GM21360 (cell line): ENCODE measurements around the gene ABTB2.
A peak's percentile ranks its signal among the peaks of the same experiment; 100 is the strongest.

Experiments used
- ATAC-seq: cut with Tn5 transposase; IDR thresholded peaks from one replicate; pipeline ENCODE4 v1.9.1; 2021; ENCODE audit warnings: mild to moderate bottlenecking, moderate library complexity; ENCODE audit not compliant: unreplicated experiment

ABTB2 gene

DNA sequence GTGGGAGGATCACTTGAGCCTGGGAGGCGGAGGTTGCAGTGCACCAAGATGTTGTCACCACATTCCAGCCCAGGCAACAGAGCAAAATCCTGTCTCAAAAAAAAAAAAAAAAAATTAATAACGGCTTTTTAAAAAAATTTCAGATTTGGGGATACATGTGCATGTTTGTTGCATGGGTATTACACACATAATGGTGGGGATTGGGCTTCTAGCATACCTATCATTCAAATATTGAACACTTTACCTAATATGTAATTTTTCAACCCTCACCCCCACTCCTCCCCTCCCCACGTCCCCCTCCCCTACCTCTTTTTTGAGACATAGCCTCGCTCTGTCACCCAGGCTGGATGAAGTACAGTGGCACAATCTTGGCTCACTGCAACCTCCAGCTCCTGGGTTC is 40.1 kb downstream of the ABTB2 start:
- no peak for ATAC-seq

DNA sequence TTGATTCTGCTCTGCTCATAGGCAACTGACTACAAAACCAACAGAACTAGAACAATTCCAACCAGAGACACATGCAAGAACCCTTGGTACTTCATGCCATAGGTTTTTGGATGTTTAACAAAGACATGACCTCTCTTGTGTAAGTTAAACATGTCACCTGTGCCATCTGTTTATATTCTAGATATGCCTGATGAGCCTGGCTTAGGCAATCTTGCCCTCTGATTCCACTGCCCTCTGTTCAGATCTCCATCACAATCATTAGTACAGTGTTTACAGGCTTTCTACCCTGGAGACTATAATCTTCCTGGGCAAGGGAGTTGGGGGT is 40.8 kb downstream of the ABTB2 start:
- no peak for ATAC-seq

DNA sequence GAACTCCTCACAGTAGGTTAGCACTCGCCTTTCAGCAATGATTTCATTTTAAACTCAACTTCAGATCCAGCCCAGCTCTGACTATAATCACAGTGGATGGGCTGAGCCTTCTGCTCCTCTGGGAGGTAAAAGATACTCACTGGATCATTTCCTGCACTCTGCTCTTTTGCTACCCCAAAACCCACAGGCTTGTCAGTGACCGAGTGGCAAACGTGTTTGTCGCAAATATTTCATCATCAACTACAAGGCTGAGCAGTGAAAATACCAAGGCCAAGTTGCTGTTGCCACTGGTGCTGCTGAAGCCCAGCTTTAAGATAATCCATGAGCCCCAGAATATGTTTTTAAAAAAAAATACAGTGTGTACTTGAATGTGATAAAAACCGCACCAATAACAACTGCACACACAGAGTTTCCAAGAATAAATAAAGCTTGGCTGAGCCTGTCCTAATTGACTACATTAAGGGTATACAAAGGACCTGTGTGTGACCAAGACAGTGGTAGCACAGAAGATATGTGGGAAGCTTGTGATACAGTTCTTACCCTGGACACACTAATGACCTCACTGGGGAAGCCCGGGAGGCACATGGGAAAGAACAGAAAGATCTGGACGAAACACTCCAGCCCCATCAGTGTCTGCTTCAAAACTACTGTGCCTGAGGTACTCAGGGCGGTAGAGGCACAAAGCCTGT is 41.3 kb downstream of the ABTB2 start:
- ATAC-seq, result no peak

DNA sequence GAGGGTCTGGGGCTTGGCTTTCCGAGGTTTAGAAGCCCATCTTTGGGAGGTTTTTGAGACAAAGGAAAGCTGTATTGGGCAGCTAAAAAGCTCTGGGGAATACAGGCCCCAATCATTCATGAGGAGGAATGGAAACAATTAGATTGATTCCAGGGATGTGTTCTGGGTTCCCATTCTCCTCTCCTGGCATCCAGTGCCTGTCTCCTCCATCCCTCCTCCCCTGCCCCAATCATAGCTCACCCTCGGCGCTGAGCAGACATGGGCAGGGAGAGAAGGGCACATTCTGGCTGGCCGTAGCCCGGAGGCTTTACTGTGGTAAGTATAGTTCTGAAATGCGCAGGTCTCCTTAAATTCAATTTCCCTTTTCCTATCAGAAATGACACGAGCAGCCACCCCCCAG is 42.4 kb downstream of the ABTB2 start:
- no peak for ATAC-seq

DNA sequence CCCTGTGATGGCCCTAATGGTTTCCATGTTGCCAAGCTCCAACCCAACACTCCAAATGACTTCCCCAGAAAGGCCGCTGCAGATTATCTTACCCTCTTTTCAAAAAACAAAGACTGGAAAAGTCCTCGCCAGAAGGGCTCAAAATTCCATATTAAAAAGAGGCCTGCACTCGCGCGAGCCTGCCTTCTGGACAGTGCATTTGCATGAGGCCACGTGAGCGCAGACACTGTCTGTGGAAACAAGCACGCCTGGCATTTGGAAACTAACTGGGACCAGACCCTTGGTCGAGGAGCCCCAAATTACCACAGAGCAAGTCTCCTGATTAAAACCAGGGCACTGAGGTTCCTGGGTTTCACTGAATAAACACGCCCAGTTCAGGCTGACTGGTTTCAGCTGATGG is 42.9 kb downstream of the ABTB2 start:
- ATAC-seq, result no peak

DNA sequence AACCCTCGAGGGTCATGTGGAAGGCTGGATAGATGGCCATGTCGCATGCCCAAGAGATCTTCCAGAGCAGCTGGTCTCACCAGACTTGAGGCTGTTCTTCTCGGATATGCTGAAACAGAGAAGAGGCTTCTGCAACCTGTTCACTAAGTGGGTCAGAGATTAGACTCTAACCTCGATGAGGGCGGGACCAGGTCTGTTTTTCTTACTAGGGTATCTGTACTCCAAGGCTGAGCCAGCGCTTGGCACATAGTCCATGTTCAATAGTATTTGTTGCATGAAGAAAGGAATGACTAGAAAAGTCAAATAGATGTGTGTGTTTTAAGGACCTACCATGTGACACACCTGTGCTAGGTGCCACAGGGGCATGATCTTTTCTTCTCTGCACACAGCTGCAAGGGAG is 43.6 kb downstream of the ABTB2 start:
- ATAC-seq, result no peak

DNA sequence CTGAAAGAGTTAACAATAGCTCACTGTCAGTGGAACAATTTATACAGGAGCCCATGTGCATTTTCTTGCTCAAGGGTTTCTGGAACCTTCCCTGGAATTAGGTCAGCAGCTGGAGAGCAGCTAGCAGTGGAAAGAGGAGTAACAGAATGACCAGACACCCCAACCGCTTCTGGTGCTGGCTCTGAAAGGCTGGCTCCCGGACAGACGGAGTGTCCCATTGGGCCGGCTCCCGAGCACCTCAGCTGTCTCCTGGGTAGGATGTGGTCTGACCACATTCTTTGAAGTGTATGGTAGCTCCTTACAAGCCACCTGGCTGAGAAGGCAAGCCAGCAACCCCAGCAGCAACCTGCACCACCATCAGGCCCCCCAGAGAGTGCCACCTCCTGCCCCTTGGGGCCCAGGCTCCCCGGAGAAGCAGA is 44.7 kb downstream of the ABTB2 start:
- peak; percentile 71 for ATAC-seq

DNA sequence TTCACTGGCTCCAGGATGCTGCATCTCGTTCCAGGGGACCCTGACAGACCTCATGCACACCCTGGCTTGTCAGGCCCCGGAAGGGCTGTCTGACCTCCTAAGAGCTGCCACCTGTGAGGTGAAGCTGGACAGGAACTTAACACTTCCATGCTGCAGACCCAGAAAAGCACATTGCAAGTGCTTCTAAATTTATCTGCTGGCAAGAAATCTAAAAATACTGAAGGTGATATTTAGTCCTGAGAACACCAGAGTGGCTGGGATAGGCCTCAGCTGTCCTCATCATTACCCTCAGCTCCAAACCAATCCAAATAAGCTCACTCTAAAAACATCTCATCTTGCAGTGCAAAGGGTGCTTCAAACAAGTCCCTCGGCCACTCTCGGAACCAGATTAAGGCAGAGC is 46.7 kb downstream of the ABTB2 start:
- ATAC-seq, result no peak

DNA sequence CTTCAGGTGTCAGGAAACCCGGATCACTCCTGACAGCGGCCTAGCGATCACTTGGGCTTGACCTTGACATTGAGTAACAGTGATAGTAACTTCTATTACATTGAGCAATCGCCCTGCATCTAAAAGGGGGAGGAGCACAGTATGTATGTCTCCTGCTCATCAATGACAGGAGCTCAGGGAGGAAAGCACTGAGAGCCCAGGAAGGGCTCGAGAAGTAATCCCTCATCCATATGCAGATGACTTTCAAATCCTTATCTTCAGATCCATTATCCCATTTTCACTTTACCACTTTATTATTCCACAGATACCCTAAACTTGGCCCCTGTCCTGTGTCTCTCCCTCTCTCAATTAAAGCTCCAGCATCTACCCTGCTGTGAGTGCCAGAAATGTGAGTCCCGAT is 47.8 kb downstream of the ABTB2 start:
- ATAC-seq, result no peak

DNA sequence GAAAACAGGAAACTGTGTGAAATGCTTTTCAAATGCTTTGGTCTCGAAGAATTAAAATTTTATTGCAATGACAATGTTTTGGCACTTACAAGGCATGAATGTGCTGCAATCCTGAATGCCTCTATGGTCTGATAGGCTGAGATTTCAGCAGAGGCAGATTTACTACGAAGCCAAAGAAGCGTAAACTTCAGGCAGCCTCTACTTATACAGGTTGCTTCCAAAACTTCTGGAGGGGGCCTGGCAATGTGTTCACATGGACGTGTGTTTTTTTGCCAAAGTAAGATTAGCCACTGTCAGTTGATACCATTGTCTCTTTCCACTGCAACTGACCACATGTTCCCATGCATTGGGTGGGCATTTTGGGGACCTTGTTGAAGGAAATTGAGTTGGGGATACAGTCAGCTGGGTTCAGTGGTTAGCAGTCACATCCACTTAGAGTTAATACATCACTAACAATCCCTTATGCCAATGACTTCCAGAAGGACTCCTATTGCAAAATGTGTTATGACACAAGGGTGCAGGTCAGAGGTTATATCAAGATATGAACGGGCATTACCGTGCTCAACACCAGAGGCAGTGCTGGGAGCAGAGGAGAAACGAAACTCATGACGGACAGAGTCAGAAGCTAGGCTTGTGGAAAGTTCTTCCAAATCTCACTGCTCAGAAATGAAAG is 48.8 kb downstream of the ABTB2 start:
- ATAC-seq, result no peak

DNA sequence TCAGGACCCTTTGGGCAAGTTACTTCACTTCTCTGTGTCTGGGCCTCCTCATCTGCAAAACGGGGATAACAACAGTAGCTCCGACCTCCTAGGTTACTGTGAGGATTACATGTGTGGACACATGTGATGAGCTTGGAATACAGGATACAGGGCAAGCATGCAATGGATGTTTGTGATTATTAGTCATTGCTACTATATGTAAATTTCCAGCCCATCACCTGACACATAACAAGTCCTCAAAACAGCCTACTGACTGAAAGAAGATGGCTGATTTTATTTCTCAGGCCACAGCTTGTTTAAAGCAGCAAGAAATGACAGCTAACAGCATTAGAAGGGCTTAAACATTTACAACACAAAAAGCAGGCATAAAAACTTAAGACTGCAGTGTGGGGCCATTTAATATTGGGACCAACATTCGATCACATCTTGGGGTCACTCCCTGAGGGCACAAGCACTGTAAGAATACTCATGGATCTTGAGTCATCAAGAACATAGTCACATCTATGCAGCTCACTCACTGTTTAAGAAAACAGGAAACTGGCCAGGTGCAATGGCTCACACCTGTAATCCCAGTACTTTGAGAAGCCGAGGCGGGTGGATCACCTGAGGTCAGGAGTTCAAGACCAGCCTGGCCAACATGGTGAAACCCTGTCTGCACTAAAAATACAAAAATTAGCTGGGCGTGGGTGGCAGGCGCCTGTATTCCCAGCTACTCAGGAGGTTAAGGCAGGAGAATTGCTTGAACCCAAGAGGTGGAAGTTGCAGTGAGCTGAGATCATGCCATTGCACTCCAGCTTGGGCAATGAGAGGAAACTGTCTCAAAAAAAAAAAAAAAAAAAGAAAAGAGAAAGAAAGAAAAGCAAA is 49.5 kb downstream of the ABTB2 start:
- ATAC-seq, result no peak

DNA sequence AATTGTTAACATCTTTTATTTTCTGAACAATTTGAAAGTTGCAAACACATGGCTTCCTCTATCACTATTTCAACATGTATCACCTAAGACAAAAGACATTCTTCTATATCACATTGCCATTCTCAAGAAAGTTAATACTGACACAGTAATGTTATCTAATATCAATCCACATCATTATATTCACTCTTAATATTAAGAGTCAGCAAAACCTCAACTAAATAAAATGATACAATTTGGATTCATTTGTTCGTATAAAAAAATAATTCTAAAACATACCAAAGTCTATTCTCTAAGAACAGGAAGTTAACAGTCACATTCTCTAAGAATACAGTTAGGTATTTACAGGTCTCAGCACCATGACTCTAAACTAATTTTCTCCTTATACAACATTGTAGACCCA is 52.0 kb downstream of the ABTB2 start:
- no peak for ATAC-seq

DNA sequence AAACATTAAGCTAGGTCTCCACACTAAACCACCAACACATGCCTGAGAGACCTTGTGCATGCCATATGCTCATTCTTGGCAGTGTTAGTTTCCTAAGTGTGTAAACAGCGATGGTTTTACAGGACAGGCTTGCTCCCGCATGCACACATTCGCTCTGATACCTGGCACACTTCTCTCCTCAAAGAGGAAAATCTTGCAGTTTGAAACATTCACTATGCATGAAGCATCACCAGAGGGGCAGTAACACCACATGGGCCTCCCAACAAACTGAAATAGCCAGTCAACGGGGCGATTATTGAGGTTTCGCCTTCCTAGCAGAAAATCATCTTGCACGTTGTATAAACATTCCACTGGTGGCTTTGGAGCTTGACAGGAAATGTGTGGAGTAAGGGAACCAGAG is 52.6 kb downstream of the ABTB2 start:
- ATAC-seq, result no peak

DNA sequence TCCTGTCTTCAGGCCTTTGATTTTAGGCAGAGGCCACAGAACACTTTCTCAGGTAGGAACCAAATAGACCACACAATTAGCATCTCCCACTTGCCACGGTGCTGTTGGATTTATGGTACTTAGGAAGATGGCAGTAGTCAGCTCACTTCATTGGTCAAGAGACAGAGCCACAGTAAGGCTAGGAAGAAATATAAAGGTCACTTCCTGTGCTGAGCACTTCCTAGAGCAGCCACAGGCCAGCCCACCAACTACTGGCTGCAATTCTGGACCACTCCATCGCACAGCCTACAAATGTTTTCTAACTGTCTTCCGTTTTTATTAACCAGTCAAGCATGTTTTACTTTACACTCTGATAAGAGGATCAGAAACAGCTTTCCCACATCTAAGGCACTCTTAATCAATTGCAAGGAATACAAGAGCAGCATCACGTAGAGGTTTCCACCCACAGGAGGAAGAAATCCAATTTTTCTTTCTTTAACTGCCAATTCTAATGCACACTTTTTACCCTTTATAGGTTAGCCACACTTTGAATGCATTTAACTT is 54.7 kb downstream of the ABTB2 start:
- ATAC-seq, result no peak

DNA sequence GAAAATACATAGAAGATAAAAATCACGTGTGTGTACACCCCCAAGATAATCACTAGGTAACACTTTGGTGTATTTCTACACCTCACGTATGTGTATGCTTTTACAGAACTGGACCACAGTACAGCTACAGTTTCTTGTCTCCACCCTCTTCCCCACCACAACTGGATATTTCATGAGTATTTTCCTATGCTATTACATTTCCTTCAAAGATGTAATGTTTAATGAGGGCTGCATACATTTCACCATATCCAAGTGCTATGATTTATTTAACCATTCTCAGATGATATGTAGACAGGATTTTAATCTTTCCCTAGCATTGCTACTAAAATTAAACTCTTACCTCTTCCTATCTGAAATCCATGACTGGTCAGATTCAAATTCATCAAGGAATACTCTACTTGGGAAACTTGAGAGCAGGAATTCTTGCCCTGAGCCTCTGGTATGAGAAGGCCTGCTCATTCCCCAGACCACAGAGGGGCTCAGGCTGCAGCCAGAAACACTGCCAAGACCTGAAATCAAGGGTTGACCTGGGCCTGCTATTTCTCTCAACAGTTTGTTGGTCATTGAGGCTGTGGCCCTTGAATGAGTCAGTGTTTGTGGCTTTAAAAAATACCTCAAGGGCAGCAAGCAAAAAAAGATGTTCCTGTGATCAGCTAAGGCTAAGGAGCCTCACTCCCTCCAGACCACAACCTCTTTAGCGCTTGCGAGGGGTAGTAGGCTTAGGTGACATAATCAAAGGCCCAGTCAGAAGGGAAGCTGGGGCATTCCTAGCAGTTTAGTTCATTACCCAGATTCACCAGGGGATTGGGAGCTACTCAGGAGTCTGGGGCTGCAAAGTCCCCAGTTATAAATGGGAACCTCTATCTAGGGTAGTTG is 55.5 kb downstream of the ABTB2 start:
- ATAC-seq, result peak; percentile 55

DNA sequence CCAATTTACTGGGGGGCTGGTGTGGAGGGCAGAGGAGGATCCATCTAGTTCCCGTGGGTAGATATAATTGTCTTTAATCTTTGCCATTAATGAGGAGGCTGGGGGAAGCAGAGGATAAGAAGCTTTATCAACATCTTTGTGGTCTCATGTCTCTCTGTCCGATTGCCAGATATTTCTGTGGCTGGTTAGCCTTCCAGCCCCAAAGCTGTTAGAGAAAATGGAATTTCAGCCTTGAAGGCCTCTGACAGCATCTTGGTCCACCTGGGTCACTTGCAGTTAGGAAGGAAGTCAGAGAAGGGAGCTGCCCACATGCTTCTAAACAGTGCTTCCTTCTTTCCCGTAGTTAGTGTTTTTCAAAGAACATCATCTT is 56.9 kb downstream of the ABTB2 start:
- ATAC-seq, result no peak

DNA sequence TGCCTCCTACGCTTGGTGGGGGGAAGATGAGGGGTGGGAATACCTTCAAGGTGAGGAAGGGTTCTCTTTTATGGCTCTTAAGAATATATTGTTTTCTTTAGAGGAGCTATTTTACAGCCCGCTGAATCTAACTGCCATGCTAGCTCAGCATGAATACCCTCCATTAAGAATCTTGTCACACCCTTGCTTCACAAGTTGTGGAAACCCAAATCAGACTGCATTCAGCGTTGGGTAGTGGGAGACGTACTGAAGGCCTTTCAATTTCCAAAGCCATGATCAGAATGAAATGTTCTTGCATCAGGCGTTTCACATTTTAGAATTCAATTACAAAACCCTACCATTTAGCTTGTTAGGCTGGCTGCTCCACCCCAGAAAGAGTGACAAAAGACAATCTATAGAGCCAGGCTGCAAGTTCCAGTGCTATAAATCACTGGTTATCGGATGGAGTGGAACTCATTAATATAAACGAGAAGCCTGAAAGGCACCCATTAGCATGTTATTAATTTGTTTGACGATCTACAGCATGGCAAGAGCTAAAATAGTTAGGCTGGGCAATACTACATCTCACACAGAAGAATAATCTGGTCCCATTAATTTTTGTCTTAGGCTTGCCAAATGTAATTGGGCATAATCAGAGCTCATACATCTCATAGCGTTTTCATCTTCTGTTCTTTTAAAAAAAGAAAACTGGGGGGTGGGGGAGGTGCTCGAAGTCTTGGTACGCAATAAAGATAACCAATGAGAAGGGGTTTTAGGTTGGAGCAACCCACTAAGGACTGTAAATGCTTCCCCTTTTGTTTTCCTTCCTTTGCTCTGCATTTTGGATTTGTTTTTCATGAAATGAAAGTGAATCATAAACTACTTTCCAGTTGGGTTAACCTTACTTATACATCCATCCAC is 57.5 kb downstream of the ABTB2 start:
- ATAC-seq, result no peak

DNA sequence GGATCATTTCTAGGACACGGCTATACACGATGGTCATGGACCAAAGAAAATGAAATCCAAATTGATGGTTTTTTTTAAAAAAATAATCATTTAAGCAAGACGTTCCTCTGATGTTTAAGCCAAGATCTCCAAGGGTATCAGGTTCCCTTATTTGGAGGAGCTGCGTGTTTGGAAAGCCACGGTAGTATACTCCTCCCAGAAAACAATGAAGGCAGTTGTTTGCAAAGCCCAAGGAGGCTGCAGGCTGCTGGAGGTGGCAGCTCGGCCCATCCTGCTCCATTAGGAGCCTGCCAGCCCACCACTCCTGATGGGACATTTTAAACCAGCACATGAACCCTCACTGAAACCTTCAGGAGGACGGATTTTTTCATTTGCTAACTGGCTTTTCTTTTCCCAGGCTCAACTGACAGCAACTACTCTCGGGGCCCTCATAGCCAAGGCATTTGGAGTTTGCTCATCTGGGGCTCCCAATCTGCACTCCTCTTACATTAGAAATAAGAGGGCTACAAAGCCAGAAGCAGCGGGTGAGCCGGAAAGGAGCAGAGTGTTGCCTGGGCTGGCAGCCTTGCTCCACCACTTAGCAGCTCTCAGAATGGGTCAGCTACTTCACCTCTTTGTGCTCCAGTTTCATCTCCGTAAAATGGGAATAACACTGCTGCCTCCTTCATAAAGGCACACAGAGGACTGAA is 58.4 kb downstream of the ABTB2 start:
- ATAC-seq, result no peak

DNA sequence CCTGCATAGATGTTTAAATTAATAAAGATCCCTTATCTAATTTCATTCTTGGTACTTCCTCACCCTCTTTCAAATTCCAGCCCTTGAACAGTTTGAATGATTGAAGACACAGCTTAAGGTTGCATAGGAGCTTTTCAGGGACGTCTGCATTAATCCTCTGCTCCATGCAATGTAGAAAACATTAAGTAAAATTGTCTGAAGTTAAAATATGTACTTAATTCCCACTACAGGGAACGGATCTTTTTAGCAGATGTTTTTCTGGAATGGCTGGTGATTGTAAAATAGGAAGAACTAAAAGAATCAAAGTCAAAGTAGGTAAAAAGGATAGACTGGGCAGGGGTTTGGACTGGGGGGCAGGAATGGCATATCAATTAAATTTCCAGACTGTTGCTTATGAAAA is 58.9 kb downstream of the ABTB2 start:
- ATAC-seq, result no peak
